Mammary epithelial cell (primary cell): ENCODE data around the gene WDR70.

Experiments
- CTCF ChIP-seq, 2 donors: IDR thresholded peaks in 1 of 2; conservative IDR thresholded peaks in 1 of 2; 2 replicates each; pipeline ENCODE4 v1.5.1; 2011 to 2012; ENCODE audit warnings: inconsistent platforms in 2 of 2, low read length in 2 of 2, mild to moderate bottlenecking in 2 of 2, control low read depth in 1 of 2, low read depth in 1 of 2; ENCODE audit not compliant: insufficient read depth in 1 of 2; ENCODE audit errors: extremely low read depth in 1 of 2
- EZH2 ChIP-seq: IDR thresholded peaks from 2 replicates; pipeline ENCODE4 v1.6.1; 2012; ENCODE audit warnings: low read length, inconsistent platforms, borderline replicate concordance

- no peak for TF ChIP-seq CTCF (conservative IDR thresholded peaks at IDR 0.05 in 1 of 2, IDR thresholded peaks at IDR 0.05 in 1 of 2; ENCODE audit: extremely low read depth in 1 of 2, insufficient read depth in 1 of 2, low read depth in 1 of 2, low read length in 2 of 2)
- TF ChIP-seq EZH2: no peak
Measured at GRCh38 chr5:37492778-37493555, 113.8 kb downstream of the WDR70 start.
